Measurements from ENCODE around the gene TTBK1. TPM values are rescaled to one million over a fixed set of nuclear protein-coding genes. Genes with fewer than 3 reads are reported as not detected.

Gene TTBK1
- total and polyA plus RNA-seq, 2 of the 4 experiments (the other 2 are of a cell fraction): 0.02 TPM; not detected in 1

- H3K4ac ChIP-seq (ENCODE audit: low read depth, low read length): peak within 1 kb of the TSS; percentile 79
- peaks cover 6% of the 10 kb centered on the region; the same call in 1 of the 2 replicates for H3K4me1 ChIP-seq (ENCODE audit: control insufficient read depth, insufficient read depth, low read length)
- H3K18ac ChIP-seq (ENCODE audit: low read depth, low read length): no peak within 1 kb of the TSS; the same call in 1 of the 2 replicates
- peak within 1 kb of the TSS; percentile 79 for H3K9ac ChIP-seq (ENCODE audit: low read depth, low read length)
- H3K27me3 ChIP-seq (ENCODE audit: control insufficient read depth, insufficient read depth, low read length): peaks cover 17% of the 10 kb centered on the region
- 4% methylated on average over 43 of the region's 82 CpGs; no CpG with 5 or more reads in 1 of the 2 experiments for WGBS, 2 experiments (ENCODE audit: extremely low coverage in 2 of 2, insufficient read length in 1 of 2)
- peak within 1 kb of the TSS; percentile 68; the same call in 1 of the 2 replicates for H3K27ac ChIP-seq (ENCODE audit: insufficient read depth, low read length)
- H2AFZ ChIP-seq (replicated peaks; ENCODE audit: low read length, poor library complexity): peak within 1 kb of the TSS; percentile 96
- POLR2A ChIA-PET (ENCODE audit: unreplicated experiment): interaction anchor here (0.5 kb wide), 1 partner anchor 137 kb away, joined by 6 read pairs; no protein-coding TSS in a partner anchor
- peak; percentile 95 for ATAC-seq (ENCODE audit: low read depth)
- H3K4me2 ChIP-seq (ENCODE audit: low read depth, low read length): peak within 1 kb of the TSS; percentile 96
- H2AK5ac ChIP-seq (ENCODE audit: low read depth, low read length): no peak within 1 kb of the TSS; the same call in 1 of the 2 replicates
- peak within 1 kb of the TSS; percentile 72 for H3K14ac ChIP-seq (replicated peaks; ENCODE audit: low read depth, low read length)
- intact Hi-C loops (cut with micrococcal nuclease): loop anchor here (1.0 kb wide), 1 partner anchor 105 kb away; no protein-coding TSS in a partner anchor
- dilution Hi-C loops (cut with HindIII; ENCODE audit: low sequenced_read_pairs, unreplicated experiment): no loop called here
- no peak within 1 kb of the TSS for H2BK5ac ChIP-seq (ENCODE audit: low read depth, low read length, poor library complexity, severe bottlenecking)
- 0 out of 2 replicates have a peak within 1 kb of the TSS, but pooled peaks have one; percentile 2 for H2BK120ac ChIP-seq (ENCODE audit: low read depth, low read length)
- H3K56ac ChIP-seq (ENCODE audit: extremely low read depth, insufficient read depth, low read length): no peak within 1 kb of the TSS
- peaks cover 4% of the 10 kb centered on the region for H3K9me1 ChIP-seq (ENCODE audit: insufficient read depth, low read length)
- peak within 1 kb of the TSS; percentile 78 for H3K4me3 ChIP-seq (ENCODE audit: insufficient read depth, low read depth, low read length)
- H4K20me1 ChIP-seq (ENCODE audit: insufficient read depth, low read length): no peaks in the 10 kb centered on the region
- H3K9me3 ChIP-seq (ENCODE audit: control insufficient read depth, insufficient read depth, low read length): no peaks in the 10 kb centered on the region
- BruUV-seq (replicated peaks): no TSS peak
- H2BK15ac ChIP-seq (ENCODE audit: low read depth, low read length): no peak within 1 kb of the TSS
- H4K8ac ChIP-seq (ENCODE audit: low read depth in 2 of 2, low read length in 2 of 2): peak within 1 kb of the TSS; percentile 33 to 91
- H3K36me3 ChIP-seq (ENCODE audit: control insufficient read depth, insufficient read depth, low read length): peaks cover 8% of the 10 kb centered on the region; the same call in 1 of the 2 replicates
- H3K79me1 ChIP-seq (ENCODE audit: low read depth in 1 of 2, low read length in 2 of 2): peaks cover 0 to 8% of the 10 kb centered on the region in 2 experiments; a peak in 2 of 4 replicates
- CTCF ChIA-PET: interaction anchor here (0.6 to 1.1 kb wide), 7 partner anchors 9 to 281 kb away, joined by 3 to 5 read pairs (median 4); partner anchors contain the start of gene LRRC73
- DNase-seq: peak; percentile 48
- H2BK20ac ChIP-seq (ENCODE audit: low read depth, low read length): no peak within 1 kb of the TSS
- H4K5ac ChIP-seq (ENCODE audit: low read depth, low read length): peak within 1 kb of the TSS; percentile 85
- peak within 1 kb of the TSS; percentile 75; the same call in 1 of the 2 replicates for H4K91ac ChIP-seq (ENCODE audit: insufficient read depth, low read depth, low read length)
- peak within 1 kb of the TSS; percentile 51; the same call in 1 of the 2 replicates for H3K23ac ChIP-seq (ENCODE audit: low read depth, low read length)
- H2AK9ac ChIP-seq (replicated peaks; ENCODE audit: low read depth, low read length, poor library complexity): peak within 1 kb of the TSS; percentile 70
- in situ Hi-C loops (cut with MboI; ENCODE audit: low sequenced_read_pairs): no loop called here
- no peak for TF ChIP-seq ELK1 (IDR thresholded peaks at IDR 0.05; ENCODE audit: borderline replicate concordance, low read depth, low read length)
- no peak for TF ChIP-seq RFX5 (IDR thresholded peaks at IDR 0.05; ENCODE audit: low read depth, low read length)
- TF ChIP-seq MAZ (IDR thresholded peaks at IDR 0.05; ENCODE audit: borderline replicate concordance, low read depth, low read length): peak; percentile 30; the same call in 1 of the 2 replicates
- peak; percentile 73 for TF ChIP-seq BHLHE40 (IDR thresholded peaks at IDR 0.05; ENCODE audit: low read depth, low read length)
- no peak for TF ChIP-seq RCOR1 (IDR thresholded peaks at IDR 0.05; ENCODE audit: insufficient replicate concordance, low read length)
- peak; percentile 91 for TF ChIP-seq CTCF (conservative IDR thresholded peaks at IDR 0.05; ENCODE audit: low read depth, low read length)
- TF ChIP-seq MXI1 (IDR thresholded peaks at IDR 0.05; ENCODE audit: borderline replicate concordance, low read depth, low read length): peak; percentile 71; the same call in 1 of the 2 replicates
- peak; percentile 97 for TF ChIP-seq USF2 (IDR thresholded peaks at IDR 0.05; ENCODE audit: low read depth, low read length)
- TF ChIP-seq CHD1 (IDR thresholded peaks at IDR 0.05; ENCODE audit: low read depth, low read length): no peak
- TF ChIP-seq MAFK (IDR thresholded peaks at IDR 0.05; ENCODE audit: low read depth, low read length): 0 out of 2 replicates have a peak, but pooled peaks have one; percentile 26
- TF ChIP-seq CEBPB (IDR thresholded peaks at IDR 0.05; ENCODE audit: low read depth, low read length): no peak
- peak; percentile 47 for TF ChIP-seq RAD21 (IDR thresholded peaks at IDR 0.05; ENCODE audit: low read length)
These were observed 14.1 kb upstream of the TTBK1 start, which contains the start of gene DNPH1 for GRCh38 chr6:43228951-43229802. Gene DNPH1, minus strand, starts transcription at chr6:43229481. Its CDS starts 25 bp downstream, at chr6:43229456.
